Skin epidermis (tissue), 12 donors: ENCODE results near the gene PPRC1.
A peak's percentile ranks its signal among the peaks of the same experiment; 100 is the strongest.

ENCODE experiments used
- H3K27ac ChIP-seq, 21 experiments: fragments of 200-600 bp; sonication (generic) in 11 of 21; one replicate each; pipeline ENCODE4 v1.5.0; 2020; ENCODE audit warnings: mild to moderate bottlenecking in 3 of 21, inconsistent platforms in 2 of 21, moderate library complexity in 2 of 21
- H3K4me3 ChIP-seq, 7 experiments: fragments of 200-600 bp; sonication (generic) in 2 of 7; one replicate each; pipeline ENCODE4 v1.5.0; 2020; ENCODE audit warnings: inconsistent platforms in 2 of 7, mild to moderate bottlenecking in 2 of 7, moderate library complexity in 1 of 7

PPRC1 gene

GRCh38 chr10:102115775-102116174 is 17.1 kb upstream of the PPRC1 start:
- H3K27ac ChIP-seq: peak overlapping the region in 20 of 21 experiments; percentile 54 to 98 (median 92)
- peak overlapping the region in 3 of 7 experiments; percentile 54 to 83 (median 83) for H3K4me3 ChIP-seq

GRCh38 chr10:102116656-102117055 is 16.2 kb upstream of the PPRC1 start:
- peak overlapping the region in 1 of 7 experiments; percentile 76 for H3K4me3 ChIP-seq
- peak overlapping the region; percentile 15 to 99 (median 96) for H3K27ac ChIP-seq

GRCh38 chr10:102117391-102118159 is 15.3 kb upstream of the PPRC1 start:
- Histone ChIP-seq H3K27ac (peak overlapping the region; percentile 15 to 99 (median 96)), H3K4me3 (peak overlapping the region in 6 of 7 experiments; percentile 4 to 76 (median 72))

- peak overlapping the region; percentile 76 to 99 (median 96) for H3K27ac ChIP-seq
- peak overlapping the region; percentile 50 to 76 (median 73) for H3K4me3 ChIP-seq
These were observed 14.0 kb upstream of the PPRC1 start for GRCh38 chr10:102118867-102119266.

- peak overlapping the region; percentile 50 to 76 (median 73) for H3K4me3 ChIP-seq
- peak overlapping the region; percentile 76 to 99 (median 96) for H3K27ac ChIP-seq
These were observed 13.3 kb upstream of the PPRC1 start for GRCh38 chr10:102119417-102120141.

GRCh38 chr10:102120142-102120990 is 12.5 kb upstream of the PPRC1 start, which contains the start of gene LDB1:
TSS of gene LDB1 (minus strand) at chr10:102120368. CDS start at chr10:102120110, 258 bp downstream.
- peak within 1 kb of the TSS; percentile 76 to 99 (median 96) for H3K27ac ChIP-seq
- H3K4me3 ChIP-seq: peak within 1 kb of the TSS; percentile 50 to 76 (median 73)

- Histone ChIP-seq H3K4me3 (peak overlapping the region; percentile 50 to 76 (median 73)), H3K27ac (peak overlapping the region; percentile 76 to 99 (median 96))
These were observed 11.7 kb upstream of the PPRC1 start for GRCh38 chr10:102120991-102121738.

GRCh38 chr10:102121739-102122372 is 11.0 kb upstream of the PPRC1 start:
- H3K4me3 ChIP-seq: peak overlapping the region in 3 of 7 experiments; percentile 75 to 76 (median 76)
- H3K27ac ChIP-seq: peak overlapping the region in 18 of 21 experiments; percentile 76 to 99 (median 96)

- Histone ChIP-seq H3K27ac (peak overlapping the region in 3 of 21 experiments; percentile 3 to 96 (median 69)), H3K4me3 (no peak overlapping the region)
These were observed 10.4 kb upstream of the PPRC1 start for GRCh38 chr10:102122450-102122849.

- no peak overlapping the region for H3K4me3 ChIP-seq
- no peak overlapping the region for H3K27ac ChIP-seq
These were observed 9.6 kb upstream of the PPRC1 start for GRCh38 chr10:102123223-102123622.

GRCh38 chr10:102131286-102132170 is 1.3 kb upstream of the PPRC1 start:
- peak overlapping the region in 9 of 21 experiments; percentile 40 to 99 (median 94) for H3K27ac ChIP-seq
- peak overlapping the region in 1 of 7 experiments; percentile 97 for H3K4me3 ChIP-seq

- peak overlapping the region in 17 of 21 experiments; percentile 24 to 100 (median 96) for H3K27ac ChIP-seq
- peak overlapping the region; percentile 80 to 99 (median 85) for H3K4me3 ChIP-seq
These were observed 662 bp upstream of the PPRC1 start for GRCh38 chr10:102132193-102132562.

- Histone ChIP-seq H3K27ac (peak overlapping the region; percentile 71 to 100 (median 97)), H3K4me3 (peak overlapping the region; percentile 80 to 99 (median 85))
These were observed 744 bp downstream of the PPRC1 start for GRCh38 chr10:102133373-102134195.

- Histone ChIP-seq H3K27ac (peak overlapping the region in 16 of 21 experiments; percentile 32 to 100 (median 98)), H3K4me3 (peak overlapping the region; percentile 80 to 99 (median 85))
These were observed 1.6 kb downstream of the PPRC1 start for GRCh38 chr10:102134416-102134815.

GRCh38 chr10:102135956-102136526 is 3.2 kb downstream of the PPRC1 start:
- peak overlapping the region in 4 of 21 experiments; percentile 0 to 54 (median 47) for H3K27ac ChIP-seq

More at GRCh38 chr10:102135956-102136526, 3.2 kb downstream of the PPRC1 start:
- H3K4me3 ChIP-seq: no peak overlapping the region
